Measurements from ENCODE around the gene FURIN. TPM values are rescaled to one million over a fixed set of nuclear protein-coding genes. Genes with fewer than 3 reads are reported as not detected.
"Not testable (repeated sequence)": the region's sequence is repeated elsewhere in the genome, so short reads cannot be mapped to it uniquely, and the experiment has no call there.

The FURIN gene
- polyA plus RNA-seq, 1 donor = 36.5 TPM

DNA sequence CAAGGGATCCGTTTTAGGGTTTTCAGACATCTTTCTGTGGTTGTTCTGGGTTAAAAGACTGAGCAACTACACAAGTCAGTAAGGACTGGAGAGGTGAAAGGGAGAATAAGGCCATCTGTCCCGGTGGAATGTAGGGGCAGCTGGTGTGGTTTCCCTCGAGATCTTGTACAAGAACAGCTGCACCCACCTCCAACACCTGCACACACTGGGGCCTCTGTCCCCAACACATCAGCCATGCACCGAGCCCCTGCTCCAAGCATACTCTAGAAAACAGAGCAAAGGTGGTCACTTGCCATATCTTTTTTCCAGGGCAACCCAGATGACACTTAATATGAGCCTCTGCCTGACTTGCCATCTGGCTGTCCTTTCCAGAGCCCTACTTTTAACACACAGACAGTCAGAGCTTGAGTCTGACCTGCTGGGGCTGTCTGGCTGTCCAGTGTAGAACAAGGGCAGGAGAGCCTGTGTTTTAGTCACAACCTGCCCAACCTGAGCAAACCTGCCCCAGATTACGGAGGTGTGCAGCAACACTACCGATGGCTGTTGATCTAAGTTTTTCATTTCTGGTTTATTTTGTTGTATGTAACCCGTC is 46.9 kb downstream of the FURIN start:
- DNase-seq = no peak

GRCh38 chr15:90915808-90916440 is 47.5 kb downstream of the FURIN start:
- no peak for DNase-seq

DNA sequence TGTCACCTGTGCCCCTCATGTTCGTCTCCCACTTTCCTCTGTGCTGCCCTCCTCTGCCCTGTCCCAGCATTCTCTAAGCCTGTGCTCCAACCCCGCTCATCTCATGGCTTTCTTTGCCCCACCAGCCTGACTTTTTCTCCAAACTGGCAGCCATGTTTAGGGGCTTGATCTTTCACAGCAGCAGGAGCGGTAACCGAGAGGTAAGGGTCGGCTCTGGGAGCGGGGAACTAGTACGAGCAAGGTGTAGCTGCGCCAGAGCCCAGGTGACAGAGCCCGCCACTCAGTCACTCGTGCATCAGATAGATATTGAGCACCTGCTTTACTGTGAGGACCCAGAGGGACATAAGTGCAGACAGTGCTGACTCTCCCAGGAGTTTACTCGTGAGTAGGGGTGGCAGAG is 48.1 kb downstream of the FURIN start:
- DNase-seq = no peak

DNA sequence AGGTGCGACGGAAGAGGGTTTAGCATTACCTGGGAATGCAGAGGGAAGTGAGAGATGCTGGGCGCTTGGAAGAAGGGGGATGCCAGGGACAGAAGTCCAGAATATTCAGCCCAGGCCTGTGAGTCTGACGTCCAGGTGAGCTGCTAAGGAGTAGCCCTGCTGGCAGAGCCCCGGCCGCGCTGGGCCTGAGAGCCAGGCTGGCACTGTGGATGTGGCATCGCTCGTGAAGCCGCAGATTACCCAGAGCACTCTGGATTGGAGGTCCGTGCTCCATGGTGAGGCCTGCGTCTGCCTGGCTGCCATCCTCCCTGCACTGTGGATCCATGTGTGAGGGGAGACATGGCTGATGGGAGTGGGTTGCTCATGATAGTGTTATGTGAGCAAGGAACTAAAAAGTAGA is 49.2 kb downstream of the FURIN start:
- no peak for DNase-seq

DNA sequence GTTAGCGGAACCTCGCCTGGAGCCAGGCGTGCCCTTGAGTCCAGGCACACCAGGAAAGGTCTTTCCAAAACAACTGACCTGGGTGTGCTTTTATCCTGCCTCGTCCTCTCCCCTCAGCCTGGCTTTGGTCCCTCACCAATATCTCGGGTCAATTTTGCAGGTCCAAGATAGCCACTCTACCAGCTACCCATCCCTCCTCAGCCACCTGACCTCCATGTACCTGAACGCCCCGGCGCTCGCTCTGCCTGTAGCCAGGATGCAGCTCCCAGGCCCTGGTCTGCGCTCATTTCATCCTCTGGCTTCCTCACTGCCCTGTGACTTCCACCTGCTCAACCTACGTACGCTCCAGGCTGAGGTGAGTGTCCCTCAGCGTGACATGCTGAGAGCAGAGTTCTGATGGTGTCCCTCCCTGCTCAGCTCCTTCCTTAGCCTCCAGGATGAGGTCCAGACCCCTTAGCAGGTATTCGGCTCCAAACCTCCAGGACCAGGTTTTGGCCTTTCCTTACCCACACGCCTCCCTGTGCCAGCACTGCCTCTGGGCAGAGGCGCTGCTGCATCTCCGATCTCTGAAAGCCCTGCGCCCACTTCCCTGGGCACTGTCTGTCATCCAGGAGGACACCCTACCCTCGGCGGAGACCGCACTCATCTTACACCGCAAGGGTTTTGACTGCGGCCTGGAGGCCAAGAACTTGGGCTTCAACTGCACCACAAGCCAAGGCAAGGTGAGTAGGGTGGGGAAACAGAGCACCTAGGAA is 49.8 kb downstream of the FURIN start:
- DNase-seq = no peak

GRCh38 chr15:90918835-90919234 is 50.4 kb downstream of the FURIN start:
- no peak for DNase-seq

- no peak for DNase-seq
Observed at GRCh38 chr15:90921887-90922286, 53.5 kb downstream of the FURIN start.

DNA sequence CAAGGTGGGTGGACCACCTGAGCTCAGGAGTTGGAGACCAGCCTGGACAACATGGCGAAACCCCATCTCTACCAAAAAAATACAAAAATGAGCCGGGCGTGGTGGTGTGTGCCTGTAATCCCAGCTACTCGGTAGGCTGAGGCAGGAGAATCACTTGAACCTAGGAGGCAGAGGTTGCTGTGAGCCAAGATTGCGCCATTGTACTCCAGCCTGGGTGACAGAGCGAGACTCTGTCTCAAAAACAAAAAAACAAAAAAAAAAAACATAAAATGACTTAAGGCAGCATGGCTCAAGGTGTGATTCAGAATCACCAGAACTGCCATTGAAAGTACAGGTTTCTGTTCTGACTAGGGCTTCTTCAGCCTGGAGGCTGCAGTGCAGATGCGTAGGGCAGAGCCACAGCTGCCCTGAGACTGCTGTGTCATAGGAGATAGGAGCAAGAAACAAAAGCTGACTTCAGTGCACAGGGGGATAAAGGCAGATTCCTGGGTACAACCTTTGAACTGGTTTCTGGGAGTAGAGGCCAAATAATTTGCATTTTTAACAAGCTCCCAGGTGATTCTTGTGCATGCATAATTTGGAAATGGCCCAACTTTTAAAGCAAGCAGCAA is 54.4 kb downstream of the FURIN start:
- not testable (repeated sequence) for DNase-seq

GRCh38 chr15:90924375-90924774 is 56.0 kb downstream of the FURIN start:
- no peak for DNase-seq

- not testable (repeated sequence) for DNase-seq
Observed at GRCh38 chr15:90926766-90927165, 58.4 kb downstream of the FURIN start.

DNA sequence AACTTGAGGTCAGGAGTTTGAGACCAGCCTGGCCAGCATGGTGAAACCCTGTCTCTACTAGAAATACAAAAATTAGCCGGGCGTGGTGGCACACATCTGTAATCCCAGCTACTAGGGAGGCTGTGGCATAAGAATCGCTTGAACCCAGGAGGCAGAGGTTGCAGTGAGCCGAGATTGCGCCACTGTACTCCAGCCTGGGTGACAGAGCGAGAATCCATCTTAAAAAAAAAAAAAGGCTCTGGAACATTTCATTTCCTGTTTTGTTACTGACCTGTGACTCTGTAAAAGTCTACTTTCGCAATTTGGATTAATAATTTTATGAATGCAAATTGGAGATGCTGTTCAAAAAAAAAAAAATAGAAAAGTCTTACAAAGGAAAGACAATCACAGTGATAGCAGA is 59.7 kb downstream of the FURIN start:
- not testable (repeated sequence) for DNase-seq

- DNase-seq = no peak
Observed at GRCh38 chr15:90929246-90930019, 61.0 kb downstream of the FURIN start.

- DNase-seq = no peak
Observed at GRCh38 chr15:90930861-90931574, 62.6 kb downstream of the FURIN start.

GRCh38 chr15:90931575-90931827 is 63.1 kb downstream of the FURIN start:
- no peak for DNase-seq

- peak; percentile 85 for DNase-seq
Observed at GRCh38 chr15:90931828-90932659, 63.7 kb downstream of the FURIN start, which contains the start of gene HDDC3. Gene HDDC3, minus strand, starts transcription at chr15:90932549. Its CDS starts 9 bp downstream, at chr15:90932540.

GRCh38 chr15:90932660-90932991 is 64.2 kb downstream of the FURIN start:
- no peak for DNase-seq
